Right renal pelvis (tissue), 4 donors: Measurements from ENCODE around the gene ZBTB6. TPM values are rescaled to one million over a fixed set of nuclear protein-coding genes. Genes with fewer than 3 reads are reported as not detected.

Experiments used
- polyA plus RNA-seq, 4 donors: library from polyadenylated mRNA; unstranded; fragments of 120-200 nt; gene quantifications; one replicate each; pipeline ENCODE4 v1.2.1, GENCODE V29; 2013; ENCODE audit not compliant: insufficient read length in 4 of 4

The ZBTB6 gene
- polyA plus RNA-seq, 4 donors, result 13.3 to 18.1 (median 17.3) TPM

Other genes starting within 250 kb of the ZBTB6 start
- not detected for gene OR1L3, start 238.2 kb downstream of the ZBTB6 start, polyA plus RNA-seq
- gene OR1L4, start 189.3 kb downstream of the ZBTB6 start, polyA plus RNA-seq, result not detected
- not detected for gene OR1L6, start 171.0 kb downstream of the ZBTB6 start, polyA plus RNA-seq
- under 1 TPM in 1 of 4 donors, not detected in 3; 0.05 TPM for gene OR5C1, start 124.4 kb downstream of the ZBTB6 start, polyA plus RNA-seq
- gene OR1K1, start 113.2 kb downstream of the ZBTB6 start, polyA plus RNA-seq, result not detected
- 10 to 100 TPM; 31.6 to 36.4 (median 35.5) TPM for gene PDCL, start 84.7 kb downstream of the ZBTB6 start, polyA plus RNA-seq
- 10 to 100 TPM; 38.0 to 46.9 (median 46.1) TPM for gene RC3H2, start 8.0 kb downstream of the ZBTB6 start, polyA plus RNA-seq
- gene ZBTB26, start 18.2 kb upstream of the ZBTB6 start, polyA plus RNA-seq, result 10 to 100 TPM; 18.2 to 23.8 (median 22.6) TPM
- gene RABGAP1, start 27.7 kb upstream of the ZBTB6 start, polyA plus RNA-seq, result 10 to 100 TPM; 57.6 to 69.7 (median 64.0) TPM
- gene GPR21, start 120.3 kb upstream of the ZBTB6 start, polyA plus RNA-seq, result under 1 TPM in 3 of 4 donors, not detected in 1; 0.44 to 0.80 (median 0.66) TPM